Measurements from ENCODE around the gene TRAPPC14.

The TRAPPC14 gene

GRCh38 chr7:100167912-100168323, 9.4 kb upstream of the TRAPPC14 start (continued):
- TF ChIP-seq IKZF3 (tag by site-specific recombination; IDR thresholded peaks at IDR 0.05) (no peak), ZNF521 (tag by site-specific recombination; IDR thresholded peaks at IDR 0.05) (no peak), ZNF777 (tag by site-specific recombination; IDR thresholded peaks at IDR 0.05; ENCODE audit: borderline replicate concordance) (peak; percentile 93; the same call in 1 of the 2 replicates), ZNF148 (tag by site-specific recombination; IDR thresholded peaks at IDR 0.05; ENCODE audit: borderline replicate concordance) (no peak), ZNF610 (tag by site-specific recombination; IDR thresholded peaks at IDR 0.05; ENCODE audit: borderline replicate concordance) (no peak), ZBTB7A (tag by site-specific recombination; IDR thresholded peaks at IDR 0.05; ENCODE audit: low read depth) (peak; percentile 77; the same call in 1 of the 2 replicates), ZNF549 (tag by site-specific recombination; IDR thresholded peaks at IDR 0.05) (no peak), ZNF311 (tag by site-specific recombination; IDR thresholded peaks at IDR 0.05; ENCODE audit: borderline replicate concordance) (no peak), ZNF16 (tag by site-specific recombination; IDR thresholded peaks at IDR 0.05; ENCODE audit: low read depth) (no peak), GLI4 (tag by site-specific recombination; IDR thresholded peaks at IDR 0.05) (no peak), RBAK (tag by site-specific recombination; IDR thresholded peaks at IDR 0.05) (no peak), ZNF248 (tag by site-specific recombination; IDR thresholded peaks at IDR 0.05) (no peak), KLF9 (tag by site-specific recombination; IDR thresholded peaks at IDR 0.05; ENCODE audit: low read depth) (peak; percentile 50), HOXD13 (CRISPR knock-in tag; IDR thresholded peaks at IDR 0.05; ENCODE audit: borderline replicate concordance) (no peak), ZNF18 (tag by site-specific recombination; IDR thresholded peaks at IDR 0.05) (no peak), ZSCAN16 (tag by site-specific recombination; IDR thresholded peaks at IDR 0.05) (no peak), ZBTB49 (tag by site-specific recombination; IDR thresholded peaks at IDR 0.05; ENCODE audit: low read depth) (no peak), ZBTB48 (tag by site-specific recombination; IDR thresholded peaks at IDR 0.05) (peak; percentile 94), SP3 (tag by site-specific recombination; IDR thresholded peaks at IDR 0.05) (peak; percentile 14; the same call in 1 of the 2 replicates), ZNF768 (tag by site-specific recombination; IDR thresholded peaks at IDR 0.05) (no peak), ZBTB1 (tag by site-specific recombination; IDR thresholded peaks at IDR 0.05) (no peak), KLF10 (tag by site-specific recombination; IDR thresholded peaks at IDR 0.05) (no peak), KLF1 (tag by site-specific recombination; IDR thresholded peaks at IDR 0.05) (peak; percentile 83), OSR2 (tag by site-specific recombination; IDR thresholded peaks at IDR 0.05) (peak; percentile 40; the same call in 1 of the 2 replicates), ZNF585B (tag by site-specific recombination; IDR thresholded peaks at IDR 0.05) (no peak), ZBTB8A (tag by site-specific recombination; IDR thresholded peaks at IDR 0.05) (no peak; the same call in 1 of the 2 replicates), ATF2 (tag by site-specific recombination; IDR thresholded peaks at IDR 0.05; ENCODE audit: low read depth) (no peak), ZNF449 (tag by site-specific recombination; IDR thresholded peaks at IDR 0.05) (no peak), ZBTB26 (tag by site-specific recombination; optimal IDR thresholded peaks at IDR 0.05) (no peak), ZNF175 (tag by site-specific recombination; IDR thresholded peaks at IDR 0.05) (no peak), ZNF239 (tag by site-specific recombination; IDR thresholded peaks at IDR 0.05) (no peak)

Measured in HEK293 (cell line).